C4-2B (cell line): ENCODE measurements around the gene PIPOX.

ENCODE experiments used
- ZFX ChIP-seq: fragments of 450-650 bp; IDR thresholded peaks from 2 replicates; pipeline ENCODE4 v1.6.1; 2017
- TF ChIP-seq, protein P1 (sequence below): fragments of 450-650 bp; conservative IDR thresholded peaks from 2 replicates; pipeline ENCODE4 v1.5.1; 2017; ENCODE audit warnings: mild to moderate bottlenecking

DNA sequence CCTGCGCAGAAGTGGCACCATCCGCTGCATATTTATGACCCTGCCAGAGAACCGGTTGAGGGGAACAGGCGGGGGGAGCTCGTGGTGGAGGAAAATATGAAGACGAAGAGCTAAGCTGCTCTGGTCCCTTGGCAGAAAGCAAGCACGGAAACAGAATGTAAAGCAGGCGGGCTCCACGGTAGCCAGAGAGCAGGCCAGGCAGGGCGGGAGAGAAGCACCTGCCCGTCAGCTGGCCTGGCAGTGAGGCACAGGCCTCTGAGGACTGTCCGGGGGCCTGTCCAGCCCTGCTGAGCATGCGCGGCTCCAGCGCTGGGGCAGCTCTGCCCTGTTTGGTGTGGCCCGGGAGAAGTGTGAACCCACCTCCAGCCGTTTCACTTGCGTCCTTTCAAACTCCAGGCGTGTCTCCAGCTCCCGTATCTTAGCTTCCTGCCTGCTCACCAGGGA lies 46.7 kb downstream of the PIPOX start:
- TF ChIP-seq, protein P1, sequence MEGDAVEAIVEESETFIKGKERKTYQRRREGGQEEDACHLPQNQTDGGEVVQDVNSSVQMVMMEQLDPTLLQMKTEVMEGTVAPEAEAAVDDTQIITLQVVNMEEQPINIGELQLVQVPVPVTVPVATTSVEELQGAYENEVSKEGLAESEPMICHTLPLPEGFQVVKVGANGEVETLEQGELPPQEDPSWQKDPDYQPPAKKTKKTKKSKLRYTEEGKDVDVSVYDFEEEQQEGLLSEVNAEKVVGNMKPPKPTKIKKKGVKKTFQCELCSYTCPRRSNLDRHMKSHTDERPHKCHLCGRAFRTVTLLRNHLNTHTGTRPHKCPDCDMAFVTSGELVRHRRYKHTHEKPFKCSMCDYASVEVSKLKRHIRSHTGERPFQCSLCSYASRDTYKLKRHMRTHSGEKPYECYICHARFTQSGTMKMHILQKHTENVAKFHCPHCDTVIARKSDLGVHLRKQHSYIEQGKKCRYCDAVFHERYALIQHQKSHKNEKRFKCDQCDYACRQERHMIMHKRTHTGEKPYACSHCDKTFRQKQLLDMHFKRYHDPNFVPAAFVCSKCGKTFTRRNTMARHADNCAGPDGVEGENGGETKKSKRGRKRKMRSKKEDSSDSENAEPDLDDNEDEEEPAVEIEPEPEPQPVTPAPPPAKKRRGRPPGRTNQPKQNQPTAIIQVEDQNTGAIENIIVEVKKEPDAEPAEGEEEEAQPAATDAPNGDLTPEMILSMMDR: no peak
- no peak for TF ChIP-seq ZFX
